ENCODE data around the gene PHLDA1.

Gene PHLDA1

GRCh38 chr12:76031414-76032042, at the start of gene PHLDA1:
Gene PHLDA1 (minus strand): TSS chr12:76031776.
- FAIRE-seq: no peak

- FAIRE-seq: no peak
Observed at GRCh38 chr12:76080729-76081415, 49.3 kb upstream of the PHLDA1 start.

GRCh38 chr12:76080017-76080728, 48.6 kb upstream of the PHLDA1 start:
- FAIRE-seq: no peak

GRCh38 chr12:76078748-76079147, 47.2 kb upstream of the PHLDA1 start:
- no peak for FAIRE-seq

- FAIRE-seq: no peak
Observed at GRCh38 chr12:76075448-76075847, 43.9 kb upstream of the PHLDA1 start.

GRCh38 chr12:76074701-76075336, 43.2 kb upstream of the PHLDA1 start:
- FAIRE-seq: no peak

GRCh38 chr12:76073561-76073960, 42.0 kb upstream of the PHLDA1 start:
- no peak for FAIRE-seq

- FAIRE-seq: no peak
Observed at GRCh38 chr12:76072568-76072967, 41.0 kb upstream of the PHLDA1 start.

- no peak for FAIRE-seq
Observed at GRCh38 chr12:76069339-76069738, 37.8 kb upstream of the PHLDA1 start.

GRCh38 chr12:76065917-76066316, 34.3 kb upstream of the PHLDA1 start:
- no peak for FAIRE-seq

- no peak for FAIRE-seq
Observed at GRCh38 chr12:76064904-76065303, 33.3 kb upstream of the PHLDA1 start.

- peak; percentile 62 for FAIRE-seq
Observed at GRCh38 chr12:76060111-76060510, 28.5 kb upstream of the PHLDA1 start.

GRCh38 chr12:76057326-76057725, 25.8 kb upstream of the PHLDA1 start:
- FAIRE-seq: no peak

GRCh38 chr12:76055393-76055792, 23.8 kb upstream of the PHLDA1 start:
- FAIRE-seq: no peak

- no peak for FAIRE-seq
Observed at GRCh38 chr12:76049575-76050251, 18.1 kb upstream of the PHLDA1 start.

- peak; percentile 43 for FAIRE-seq
Observed at GRCh38 chr12:76047742-76048141, 16.2 kb upstream of the PHLDA1 start.

GRCh38 chr12:76047060-76047459, 15.5 kb upstream of the PHLDA1 start:
- FAIRE-seq: no peak

GRCh38 chr12:76043377-76043776, 11.8 kb upstream of the PHLDA1 start:
- FAIRE-seq: no peak

- no peak for FAIRE-seq
Observed at GRCh38 chr12:76042147-76042546, 10.6 kb upstream of the PHLDA1 start.

GRCh38 chr12:76041406-76041805, 9.8 kb upstream of the PHLDA1 start:
- FAIRE-seq: no peak

GRCh38 chr12:76040461-76040860, 8.9 kb upstream of the PHLDA1 start:
- FAIRE-seq: no peak

GRCh38 chr12:76038176-76038575, 6.6 kb upstream of the PHLDA1 start:
- no peak for FAIRE-seq

Measured in islet of Langerhans (tissue), 1 donor.